HepG2 (cell line): Measurements from ENCODE around the gene FBXO33. TPM values are rescaled to one million over a fixed set of nuclear protein-coding genes. Genes with fewer than 3 reads are reported as not detected.

Source experiments
- FOXO1 ChIP-seq: sonication (generic); formaldehyde crosslinking; IDR thresholded peaks from 2 replicates; pipeline ENCODE4 v1.4.0; 2020; ENCODE audit warnings: missing genetic modification reagents
- KLF13 ChIP-seq: sonication (generic); formaldehyde crosslinking; IDR thresholded peaks from 2 replicates; pipeline ENCODE4 v1.4.0; 2020; ENCODE audit warnings: mild to moderate bottlenecking, missing genetic modification reagents
- MAFG ChIP-seq: sonication (generic); formaldehyde crosslinking; IDR thresholded peaks from 2 replicates; pipeline ENCODE4 v1.5.1; 2020; ENCODE audit warnings: mild to moderate bottlenecking, missing genetic modification reagents
- MATR3 ChIP-seq: sonication (generic); formaldehyde crosslinking; IDR thresholded peaks from 2 replicates; pipeline ENCODE4 v1.4.0; 2020; ENCODE audit warnings: missing genetic modification reagents
- MTA3 ChIP-seq: sonication (generic); formaldehyde crosslinking; IDR thresholded peaks from 2 replicates; pipeline ENCODE4 v1.4.0; 2020; ENCODE audit warnings: missing genetic modification reagents
- NCOR1 ChIP-seq: fragments of 200-600 bp; sonication (generic); IDR thresholded peaks from 2 replicates; pipeline ENCODE4 v1.7.0; 2017; ENCODE audit warnings: antibody characterized with exemption, low read length, borderline replicate concordance
- REL ChIP-seq: sonication (generic); formaldehyde crosslinking; conservative IDR thresholded peaks from 2 replicates; pipeline ENCODE4 v1.8.0; 2022; ENCODE audit warnings: mild to moderate bottlenecking, missing genetic modification reagents, moderate library complexity
- RFX3 ChIP-seq: IDR thresholded peaks from 2 replicates; pipeline ENCODE4 v1.6.1; 2016; ENCODE audit warnings: missing biosample characterization, missing genetic modification reagents
- TCF12 ChIP-seq, 2 experiments: fragments of 450-650 bp in 1 of 2; sonication (generic) in 1 of 2; formaldehyde crosslinking in 1 of 2; IDR thresholded peaks; 2 replicates each; pipeline versions ENCODE4 v1.6.1 to v1.8.0; 2017 to 2022; ENCODE audit warnings: antibody characterized with exemption in 1 of 2, mild to moderate bottlenecking in 1 of 2, missing genetic modification reagents in 1 of 2, moderate library complexity in 1 of 2
- TEAD3 ChIP-seq: optimal IDR thresholded peaks from 2 replicates; pipeline ENCODE3; 2016; ENCODE audit warnings: borderline replicate concordance
- ZBTB21 ChIP-seq: sonication (generic); formaldehyde crosslinking; IDR thresholded peaks from 2 replicates; pipeline ENCODE4 v1.4.0; 2020; ENCODE audit warnings: missing genetic modification reagents
- ZBTB3 ChIP-seq: sonication (generic); formaldehyde crosslinking; IDR thresholded peaks from 2 replicates; pipeline ENCODE4 v1.4.0; 2020; ENCODE audit warnings: low read depth, mild to moderate bottlenecking, moderate library complexity, missing genetic modification reagents, borderline replicate concordance
- ZEB1 ChIP-seq: IDR thresholded peaks from 2 replicates; pipeline ENCODE4 v1.6.1; 2012; ENCODE audit warnings: mild to moderate bottlenecking, low read depth, inconsistent platforms; ENCODE audit not compliant: insufficient replicate concordance
- ZFP36 ChIP-seq: fragments of 150-350 bp; IDR thresholded peaks from 2 replicates; pipeline ENCODE4 v1.6.1; 2018; ENCODE audit warnings: borderline replicate concordance, low read length, low read depth; ENCODE audit not compliant: partially characterized antibody
- ZNF333 ChIP-seq: sonication (generic); formaldehyde crosslinking; IDR thresholded peaks from 2 replicates; pipeline ENCODE4 v1.4.0; 2020; ENCODE audit warnings: mild to moderate bottlenecking, missing genetic modification reagents, borderline replicate concordance
- ZNF383 ChIP-seq: sonication (generic); formaldehyde crosslinking; IDR thresholded peaks from 2 replicates; pipeline ENCODE4 v1.4.0; 2020; ENCODE audit warnings: missing genetic modification reagents, mild to moderate bottlenecking, borderline replicate concordance
- ZNF451 ChIP-seq: sonication (generic); formaldehyde crosslinking; IDR thresholded peaks from 2 replicates; pipeline ENCODE4 v1.5.0; 2020; ENCODE audit warnings: mild to moderate bottlenecking, missing genetic modification reagents
- ZZZ3 ChIP-seq: sonication (generic); formaldehyde crosslinking; IDR thresholded peaks from 2 replicates; pipeline ENCODE4 v1.4.0; 2020; ENCODE audit warnings: missing genetic modification reagents, mild to moderate bottlenecking, borderline replicate concordance
- polyA plus RNA-seq, 8 experiments: library from polyadenylated mRNA; depleted of rRNA in 3 of 8; stranded (reverse) in 7 of 8; unstranded in 1 of 8; fragments of >200 nt; fragmentation: Illumina TruSeq in 4 of 8; extraction: Trizol in 4 of 8; gene quantifications; 2 replicates each; pipeline versions ENCODE4 v1.2.1 to v1.2.3, GENCODE V29; 2011 to 2016; ENCODE audit warnings: low read depth in 4 of 8, missing spikeins in 1 of 8, mixed read lengths in 1 of 8; ENCODE audit not compliant: insufficient read depth in 1 of 8
- total RNA-seq, 5 experiments: library from RNA; depleted of rRNA; stranded (reverse); fragments of >200 nt; fragmentation: Illumina TruSeq; extraction: Trizol; gene quantifications; 2 replicates each; pipeline ENCODE4 v1.2.3, GENCODE V29; 2016; ENCODE audit warnings: low read depth in 1 of 5
- TF ChIP-seq, protein P1 (sequence below): sonication (generic); formaldehyde crosslinking; IDR thresholded peaks from 2 replicates; pipeline ENCODE4 v1.4.0; 2020; ENCODE audit warnings: missing genetic modification reagents, borderline replicate concordance
- TF ChIP-seq, protein P2 (sequence below): sonication (generic); formaldehyde crosslinking; IDR thresholded peaks from 2 replicates; pipeline ENCODE4 v1.4.0; 2020; ENCODE audit warnings: mild to moderate bottlenecking, missing genetic modification reagents
- TF ChIP-seq, protein P3 (sequence below): sonication (generic); formaldehyde crosslinking; IDR thresholded peaks from 2 replicates; pipeline ENCODE4 v1.8.1; 2023; ENCODE audit warnings: mild to moderate bottlenecking, moderate library complexity, missing genetic modification reagents
- TF ChIP-seq, protein P4 (sequence below): sonication (generic); formaldehyde crosslinking; IDR thresholded peaks from 2 replicates; pipeline ENCODE4 v1.5.0; 2020; ENCODE audit warnings: mild to moderate bottlenecking, low read depth, missing genetic modification reagents, borderline replicate concordance
- TF ChIP-seq, protein P5 (sequence below): sonication (generic); formaldehyde crosslinking; IDR thresholded peaks from 2 replicates; pipeline ENCODE4 v1.8.1; 2023; ENCODE audit warnings: missing genetic modification reagents, mild to moderate bottlenecking, borderline replicate concordance

The FBXO33 gene
- total and polyA plus RNA-seq, 2 of the 13 experiments (the other 11 are each of a cell fraction or from before 2014, with no cell fraction given) = 15.5 to 16.9 TPM

DNA sequence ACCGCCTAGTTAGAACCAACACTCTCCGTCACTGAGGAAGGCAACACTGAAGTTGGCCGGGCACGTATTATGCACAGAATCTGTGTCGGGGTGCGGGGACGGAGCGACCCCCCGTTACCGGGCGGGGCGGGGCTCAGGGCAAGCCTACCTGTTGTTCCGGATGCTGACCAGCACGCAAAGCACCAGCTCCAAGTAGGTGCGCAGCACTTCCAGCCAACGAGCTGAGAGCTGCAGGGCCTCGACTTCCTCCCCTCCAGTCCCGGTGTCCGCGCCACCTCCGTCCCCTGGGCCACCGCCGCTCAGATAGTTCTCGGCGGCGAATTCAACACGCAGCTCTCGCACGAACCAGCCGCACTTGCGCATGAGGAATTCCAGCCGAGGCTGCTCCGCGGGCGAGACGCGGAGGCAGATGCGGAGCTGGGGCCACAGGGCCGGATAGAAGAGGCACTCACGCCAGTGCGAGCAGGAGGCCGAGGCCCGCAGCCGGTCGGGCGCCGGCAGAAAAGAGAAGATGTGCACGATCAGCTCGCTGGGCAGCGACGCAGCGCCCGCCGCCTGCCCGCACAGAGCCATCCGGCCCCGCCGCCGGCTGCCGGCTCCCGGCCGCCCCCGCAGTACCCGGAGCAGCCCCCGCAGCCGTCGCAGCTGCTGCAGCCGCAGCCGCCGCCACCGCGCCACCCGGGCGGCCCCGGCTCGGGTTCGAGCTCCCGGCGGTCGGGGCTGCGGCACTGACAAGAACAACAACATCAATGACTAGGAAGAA, 636 bp downstream of the FBXO33 start (continued):
- TF ChIP-seq, protein P1, sequence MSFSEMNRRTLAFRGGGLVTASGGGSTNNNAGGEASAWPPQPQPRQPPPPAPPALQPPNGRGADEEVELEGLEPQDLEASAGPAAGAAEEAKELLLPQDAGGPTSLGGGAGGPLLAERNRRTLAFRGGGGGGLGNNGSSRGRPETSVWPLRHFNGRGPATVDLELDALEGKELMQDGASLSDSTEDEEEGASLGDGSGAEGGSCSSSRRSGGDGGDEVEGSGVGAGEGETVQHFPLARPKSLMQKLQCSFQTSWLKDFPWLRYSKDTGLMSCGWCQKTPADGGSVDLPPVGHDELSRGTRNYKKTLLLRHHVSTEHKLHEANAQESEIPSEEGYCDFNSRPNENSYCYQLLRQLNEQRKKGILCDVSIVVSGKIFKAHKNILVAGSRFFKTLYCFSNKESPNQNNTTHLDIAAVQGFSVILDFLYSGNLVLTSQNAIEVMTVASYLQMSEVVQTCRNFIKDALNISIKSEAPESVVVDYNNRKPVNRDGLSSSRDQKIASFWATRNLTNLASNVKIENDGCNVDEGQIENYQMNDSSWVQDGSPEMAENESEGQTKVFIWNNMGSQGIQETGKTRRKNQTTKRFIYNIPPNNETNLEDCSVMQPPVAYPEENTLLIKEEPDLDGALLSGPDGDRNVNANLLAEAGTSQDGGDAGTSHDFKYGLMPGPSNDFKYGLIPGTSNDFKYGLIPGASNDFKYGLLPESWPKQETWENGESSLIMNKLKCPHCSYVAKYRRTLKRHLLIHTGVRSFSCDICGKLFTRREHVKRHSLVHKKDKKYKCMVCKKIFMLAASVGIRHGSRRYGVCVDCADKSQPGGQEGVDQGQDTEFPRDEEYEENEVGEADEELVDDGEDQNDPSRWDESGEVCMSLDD = 0 out of 2 replicates have a peak, but pooled peaks have one; percentile 24
- TF ChIP-seq, protein P2, sequence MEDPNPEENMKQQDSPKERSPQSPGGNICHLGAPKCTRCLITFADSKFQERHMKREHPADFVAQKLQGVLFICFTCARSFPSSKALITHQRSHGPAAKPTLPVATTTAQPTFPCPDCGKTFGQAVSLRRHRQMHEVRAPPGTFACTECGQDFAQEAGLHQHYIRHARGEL (CRISPR knock-in tag) = no peak
- TF ChIP-seq FOXO1 (CRISPR knock-in tag) (peak; percentile 76), ZNF383 (CRISPR knock-in tag) (no peak), ZNF451 (CRISPR knock-in tag) (peak; percentile 57; the same call in 1 of the 2 replicates), ZBTB3 (CRISPR knock-in tag) (0 out of 2 replicates have a peak, but pooled peaks have one; percentile 20), TEAD3 (CRISPR knock-in tag) (peak; percentile 48), MTA3 (no peak), RFX3 (no peak), ZBTB21 (CRISPR knock-in tag) (no peak; the same call in 1 of the 2 replicates), REL (CRISPR knock-in tag) (peak; percentile 99), TCF12 (IDR thresholded peaks at IDR 0.05) (no peak), TCF12 (CRISPR knock-in tag; IDR thresholded peaks at IDR 0.05) (0 out of 2 replicates have a peak, but pooled peaks have one; percentile 4), ZFP36 (no peak), ZNF333 (peak; percentile 73; the same call in 1 of the 2 replicates), NCOR1 (no peak), ZEB1 (no peak), MAFG (no peak), KLF13 (CRISPR knock-in tag) (peak; percentile 98), MATR3 (CRISPR knock-in tag) (no peak), ZZZ3 (peak; percentile 23; the same call in 1 of the 2 replicates)
- TF ChIP-seq, protein P3, sequence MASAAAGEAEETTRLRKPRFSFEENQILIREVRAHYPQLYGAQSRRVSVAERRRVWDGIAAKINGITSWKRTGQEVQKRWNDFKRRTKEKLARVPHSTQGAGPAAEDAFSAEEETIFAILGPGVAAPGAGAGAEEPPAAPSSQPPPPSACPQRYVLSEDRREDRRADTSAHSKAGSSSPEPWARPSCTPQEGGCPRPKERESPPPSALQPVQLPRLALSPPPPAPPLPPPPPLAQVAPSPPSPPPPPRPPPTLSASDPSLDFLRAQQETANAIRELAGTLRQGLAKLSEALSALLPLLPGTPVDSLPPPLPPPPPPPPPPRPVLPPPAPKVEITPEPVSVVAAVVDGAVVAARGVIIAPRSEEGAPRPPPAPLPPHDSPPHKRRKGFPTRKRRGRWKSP (CRISPR knock-in tag) = no peak
- TF ChIP-seq, protein P4, sequence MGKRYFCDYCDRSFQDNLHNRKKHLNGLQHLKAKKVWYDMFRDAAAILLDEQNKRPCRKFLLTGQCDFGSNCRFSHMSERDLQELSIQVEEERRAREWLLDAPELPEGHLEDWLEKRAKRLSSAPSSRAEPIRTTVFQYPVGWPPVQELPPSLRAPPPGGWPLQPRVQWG (CRISPR knock-in tag) = no peak
- TF ChIP-seq, protein P5, sequence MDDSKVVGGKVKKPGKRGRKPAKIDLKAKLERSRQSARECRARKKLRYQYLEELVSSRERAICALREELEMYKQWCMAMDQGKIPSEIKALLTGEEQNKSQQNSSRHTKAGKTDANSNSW (CRISPR knock-in tag) = no peak
